Activated CD4-positive, alpha-beta T cell treated with anti-CD3 and anti-CD28 coated beads, Interleukin-10, Interleukin-2, amounts not matched to agents 100 ng/mL and 50 ng/mL, durations not matched to agents 16 hours and 8 hours (primary cell): ENCODE results near the gene TRIM31.
A peak's percentile ranks its signal among the peaks of the same experiment; 100 is the strongest.

ENCODE experiments used
- DNase-seq: peaks from one replicate; pipeline ENCODE4 v3.0.0-alpha.2; 2020

Gene TRIM31

DNA sequence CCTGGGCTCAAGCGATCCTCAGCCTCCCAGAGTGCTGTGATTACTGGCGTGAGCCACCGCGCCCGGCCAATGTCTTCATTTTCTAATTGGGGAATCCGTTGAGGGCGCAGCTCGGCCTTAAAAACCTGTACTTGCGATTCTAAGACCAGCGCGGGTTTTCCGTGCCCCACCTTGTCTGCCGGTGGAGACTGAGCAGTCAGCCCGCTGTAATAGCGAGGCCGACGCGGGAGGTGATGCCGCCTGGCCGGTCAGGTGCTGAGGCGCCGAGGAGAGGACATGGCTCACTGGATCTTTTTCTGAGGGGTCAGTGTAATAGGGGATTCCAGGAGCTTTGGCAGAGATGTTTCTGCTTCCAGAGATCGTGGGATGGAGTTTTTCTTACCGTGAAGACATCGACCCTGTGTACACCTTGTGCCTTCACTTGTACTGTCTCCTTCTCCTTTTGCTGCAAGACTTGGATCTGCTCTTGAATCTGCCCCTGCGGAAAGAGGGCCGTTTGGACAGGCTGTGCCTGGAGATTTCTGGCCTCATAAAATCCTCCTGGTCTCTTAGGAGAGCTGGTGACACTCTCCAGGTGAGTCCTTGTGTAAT lies 1.5 kb downstream of the TRIM31 start:
- DNase-seq = no peak

DNA sequence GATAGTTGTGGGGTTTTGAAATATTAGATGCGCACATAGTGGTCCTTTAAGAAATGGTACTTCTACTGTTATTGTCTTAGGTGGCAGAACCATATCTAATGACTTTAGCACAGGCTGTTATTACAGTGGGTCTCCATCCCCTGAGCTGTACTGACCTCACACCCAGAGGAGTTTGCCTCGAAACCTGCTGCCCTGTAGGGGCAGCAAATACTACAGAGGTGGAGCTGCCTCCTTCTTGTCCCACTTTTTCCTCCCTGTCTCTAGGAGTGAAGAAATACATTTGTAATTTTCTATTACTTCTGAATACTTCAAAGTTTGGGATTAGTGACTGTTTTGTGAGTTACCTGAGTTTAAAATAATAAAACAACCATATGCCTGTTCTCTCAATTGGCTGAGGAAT lies 8.2 kb downstream of the TRIM31 start:
- no peak for DNase-seq

GRCh38 chr6:30103872-30104179 lies 9.1 kb downstream of the TRIM31 start:
- DNase-seq = no peak

DNA sequence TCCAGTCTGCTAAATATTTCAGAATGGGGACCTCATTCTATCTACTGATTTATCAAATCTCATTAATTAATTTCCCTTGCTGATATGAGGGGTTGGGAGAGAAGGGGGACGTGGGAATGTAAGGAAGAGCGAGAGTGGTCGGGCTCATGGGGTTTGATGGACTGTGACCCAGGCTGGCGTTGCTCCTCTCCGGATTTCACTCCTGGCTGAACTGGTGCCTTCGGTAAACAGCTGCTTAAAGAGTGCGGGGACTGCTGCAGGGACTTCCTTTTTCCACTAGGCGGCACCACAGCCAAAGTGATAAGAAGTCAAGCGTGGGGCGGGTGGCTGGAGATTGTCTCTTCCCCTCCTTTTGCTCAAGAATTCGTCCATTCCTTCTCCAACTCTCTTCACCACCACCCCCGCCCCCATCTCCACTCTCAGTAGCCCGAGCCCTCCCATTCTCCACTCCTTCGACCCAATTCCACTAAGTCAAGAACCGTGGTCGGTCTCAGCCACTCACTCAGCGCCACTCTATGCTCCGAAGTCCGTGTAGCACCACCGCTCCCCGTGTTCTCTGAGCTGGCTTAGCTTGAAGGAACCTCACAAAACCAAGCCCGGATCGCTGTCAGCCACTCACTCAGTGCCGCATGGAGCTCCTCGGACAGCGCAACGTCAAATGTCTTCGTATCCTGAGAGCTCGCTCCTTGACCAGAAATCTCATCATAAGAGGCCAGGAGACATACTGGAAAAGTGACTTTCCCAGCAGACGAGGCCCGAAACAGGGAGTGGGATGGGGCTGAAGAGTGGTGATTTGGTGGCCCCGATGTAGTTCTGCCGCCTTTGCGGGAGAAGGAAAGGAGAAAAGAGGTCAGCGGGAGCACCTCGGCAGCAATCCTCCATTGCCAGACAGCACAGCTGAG lies 9.7 kb downstream of the TRIM31 start:
- peak; percentile 86 for DNase-seq

DNA sequence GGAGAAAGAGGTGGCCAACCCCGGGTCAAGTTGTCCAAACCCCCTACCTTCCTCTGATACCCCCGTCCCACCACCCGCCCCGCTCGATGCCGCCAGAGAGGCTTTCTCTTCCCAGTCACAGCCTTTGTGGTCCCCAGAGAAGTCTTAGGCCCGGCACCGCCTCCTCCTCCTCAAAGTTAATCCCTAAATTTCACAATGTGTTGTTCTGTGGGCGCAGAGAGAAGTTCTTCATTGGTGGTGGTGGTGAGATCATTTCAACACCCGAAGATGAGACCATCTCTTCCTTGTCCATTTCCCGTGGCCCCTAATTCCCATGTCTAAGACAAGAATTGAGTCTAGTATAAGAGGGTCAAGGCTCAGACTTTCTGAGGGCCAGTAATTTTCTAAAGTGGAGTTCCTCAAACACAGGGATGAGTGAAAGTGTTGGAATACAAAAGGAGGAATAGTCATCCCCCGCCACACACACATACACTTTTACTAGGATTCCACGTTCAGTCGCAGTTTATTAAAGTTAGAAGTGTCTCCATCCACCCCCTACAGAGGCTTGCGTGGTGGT lies 10.4 kb downstream of the TRIM31 start:
- DNase-seq = no peak

GRCh38 chr6:30101444-30102413 lies 11.2 kb downstream of the TRIM31 start:
- DNase-seq = peak; percentile 72

DNA sequence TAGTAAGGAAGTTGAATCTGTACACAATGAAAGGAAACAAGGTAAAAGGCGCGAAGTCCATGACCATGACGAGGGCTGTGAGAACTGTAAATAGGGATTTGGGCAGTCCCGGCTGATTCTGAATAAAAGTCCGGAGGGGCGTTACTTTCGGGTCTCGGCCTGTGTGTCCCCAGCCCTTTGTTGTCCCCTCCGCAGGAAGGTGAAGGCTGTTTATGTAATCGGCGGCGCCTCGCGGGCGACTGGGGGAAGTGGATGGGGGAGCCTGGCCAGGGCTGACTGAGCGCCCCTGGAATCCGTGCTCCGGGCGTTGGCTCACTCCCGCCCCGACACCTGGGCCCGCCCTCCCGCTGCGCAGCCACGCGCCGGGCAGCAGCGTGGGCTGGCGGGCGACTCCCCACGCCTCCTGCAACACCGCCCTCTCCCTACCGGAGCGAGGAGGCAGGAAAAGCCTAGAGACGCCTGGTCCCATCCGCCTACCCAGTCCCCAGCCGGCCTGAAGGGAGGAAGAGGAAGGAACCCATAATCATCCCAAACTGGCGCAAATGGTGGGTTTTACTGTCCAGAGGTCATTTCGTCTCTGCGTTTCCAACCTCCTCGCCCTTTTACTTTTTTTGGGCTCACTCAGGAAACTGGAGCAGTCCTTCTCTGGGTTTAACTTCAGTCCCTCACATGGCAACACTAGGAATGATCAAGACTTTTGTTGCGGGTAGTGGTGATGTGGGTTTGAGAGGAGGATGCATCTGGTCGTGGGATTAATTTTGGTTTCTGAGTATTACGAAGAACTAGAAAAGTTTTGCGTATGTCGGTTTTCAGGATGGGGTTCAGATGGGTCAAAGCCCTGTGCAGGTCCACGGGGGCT lies 12.1 kb downstream of the TRIM31 start:
- DNase-seq = peak; percentile 5

DNA sequence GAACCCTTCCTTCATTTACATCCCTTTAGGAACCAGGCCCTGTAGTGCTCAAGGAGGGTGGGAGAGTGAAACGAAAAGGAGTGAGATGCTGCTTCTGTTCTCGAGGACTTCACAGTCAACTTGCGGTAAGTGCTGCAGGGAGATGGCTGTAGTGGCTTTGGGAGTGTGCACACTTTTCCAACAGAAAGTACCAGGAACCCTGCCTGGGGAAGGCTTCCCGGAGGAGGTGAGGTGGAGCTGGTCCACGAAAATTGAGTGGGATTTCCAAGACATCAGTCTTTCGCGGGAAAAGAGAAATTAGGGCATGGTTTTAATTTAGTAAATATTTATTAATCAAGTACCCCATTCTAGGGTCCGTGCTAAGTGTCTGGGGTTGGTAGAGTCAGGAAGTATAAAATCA lies 12.7 kb downstream of the TRIM31 start:
- DNase-seq = no peak

DNA sequence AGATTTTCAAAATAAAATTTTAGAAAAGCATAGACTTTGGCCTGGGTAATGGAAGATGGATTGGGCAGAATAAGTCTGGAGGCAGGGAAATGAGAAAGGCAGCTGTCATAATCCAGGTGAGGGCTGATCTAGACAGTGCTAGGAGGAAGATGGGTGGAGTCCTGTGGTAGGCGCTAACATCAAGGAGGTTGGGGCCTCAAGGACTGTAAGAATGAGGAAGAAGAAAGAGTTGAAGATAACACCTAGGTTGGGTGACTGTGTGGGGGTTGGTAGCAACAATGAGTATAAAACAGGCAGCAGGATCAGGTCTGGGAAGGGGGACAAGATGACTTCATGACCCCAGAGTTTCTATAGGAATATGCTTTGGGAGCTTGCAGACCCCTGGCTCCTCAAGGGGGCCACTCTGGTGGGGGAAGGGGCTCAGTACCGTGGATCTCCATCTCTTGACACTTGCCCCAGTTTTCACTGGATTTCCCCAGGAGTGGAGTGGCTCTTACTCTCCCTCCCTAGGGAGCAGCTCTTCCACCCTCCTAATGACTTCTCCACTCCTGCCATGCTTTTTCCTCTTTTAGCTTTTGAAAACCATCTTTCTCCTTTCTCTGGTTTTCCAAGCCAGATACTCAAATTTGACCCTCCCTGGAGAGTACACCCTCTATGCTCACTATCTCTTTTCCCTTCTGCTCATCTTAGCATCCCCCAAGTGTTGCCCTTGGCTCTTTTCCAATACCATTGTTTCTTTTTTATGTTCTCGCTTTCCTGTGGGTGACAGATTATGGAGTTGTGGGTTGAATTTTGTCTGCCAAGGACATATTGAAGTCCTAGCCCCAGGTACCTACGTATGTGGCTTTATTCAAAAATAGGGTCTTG lies 14.8 kb downstream of the TRIM31 start:
- no peak for DNase-seq

GRCh38 chr6:30096829-30097228 lies 16.1 kb downstream of the TRIM31 start:
- DNase-seq = no peak

- no peak for DNase-seq
Observed at GRCh38 chr6:30093951-30094661, 18.8 kb downstream of the TRIM31 start.

GRCh38 chr6:30092852-30093543 lies 19.9 kb downstream of the TRIM31 start:
- no peak for DNase-seq

- no peak for DNase-seq
Observed at GRCh38 chr6:30091577-30092381, 21.1 kb downstream of the TRIM31 start.

DNA sequence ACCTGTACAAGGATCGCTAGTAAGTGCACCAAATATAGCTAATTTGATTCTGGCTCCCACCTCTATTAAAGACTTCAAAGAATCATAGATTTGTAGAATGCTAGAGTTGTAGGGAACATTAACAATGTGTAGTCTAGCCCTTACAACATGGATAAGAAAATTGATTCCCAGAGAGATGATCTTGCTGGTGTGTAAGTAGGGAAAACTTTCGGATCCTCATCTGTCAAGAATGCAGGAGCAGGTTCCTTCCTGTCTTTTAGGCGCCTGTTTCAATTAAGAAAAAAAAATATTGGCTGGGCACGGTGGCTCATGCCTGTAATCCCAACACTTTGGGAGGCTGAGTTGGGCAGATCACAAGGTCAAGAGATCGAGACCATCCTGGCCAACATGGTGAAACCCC lies 25.0 kb downstream of the TRIM31 start:
- DNase-seq = no peak

- peak; percentile 26 for DNase-seq
Observed at GRCh38 chr6:30077218-30077617, 35.7 kb downstream of the TRIM31 start.

GRCh38 chr6:30075790-30076732 lies 36.8 kb downstream of the TRIM31 start:
- no peak for DNase-seq

GRCh38 chr6:30075094-30075789 lies 37.6 kb downstream of the TRIM31 start, which contains the start of gene RNF39:
Gene RNF39, minus strand, starts transcription at chr6:30075769. Its CDS starts 184 bp downstream, at chr6:30075585.
- DNase-seq = no peak
